Right lung (tissue), 5 donors: ENCODE results near the gene MAPKAP1. TPM values are rescaled to one million over a fixed set of nuclear protein-coding genes. Genes with fewer than 3 reads are reported as not detected.
"Not testable (repeated sequence)": the region's sequence is repeated elsewhere in the genome, so short reads cannot be mapped to it uniquely, and the experiment has no call there.

Experiments used
- DNase-seq, 2 donors: peaks; one replicate each; pipeline ENCODE4 v3.0.0-alpha.2; 2013
- polyA plus RNA-seq, 5 donors: library from polyadenylated mRNA; unstranded; fragments of 120-200 nt; gene quantifications; one replicate each; pipeline versions ENCODE4 v1.2.1 to v1.2.3, GENCODE V29; 2013; ENCODE audit warnings: inconsistent platforms in 1 of 5, low replicate concordance in 1 of 5; ENCODE audit not compliant: insufficient read length in 5 of 5, insufficient read depth in 1 of 5

Gene MAPKAP1
- polyA plus RNA-seq, 5 donors: 55.7 to 66.6 (median 60.1) TPM

DNA sequence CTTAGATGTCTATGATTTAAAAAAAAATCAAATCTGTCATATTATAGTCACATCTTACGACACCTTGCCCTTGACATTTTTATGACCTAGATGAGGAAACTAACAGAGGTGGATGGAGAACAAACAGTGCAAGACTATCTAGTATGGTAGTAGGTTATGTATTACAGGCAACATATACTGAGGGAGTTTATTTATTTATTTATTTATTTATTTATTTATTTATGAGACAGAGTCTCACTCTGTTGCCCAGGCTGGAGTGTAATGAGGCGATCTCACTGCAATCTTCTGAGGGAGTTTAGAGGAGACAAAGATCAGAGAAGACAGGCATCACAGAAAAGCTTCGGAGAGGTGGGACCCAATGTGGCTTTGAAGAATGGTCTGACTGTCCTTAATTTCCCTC is 35.6 kb upstream of the MAPKAP1 start:
- DNase-seq: no peak

GRCh38 chr9:125739436-125739835 is 32.4 kb upstream of the MAPKAP1 start:
- no peak for DNase-seq

GRCh38 chr9:125732562-125732961 is 25.6 kb upstream of the MAPKAP1 start:
- DNase-seq: no peak

- DNase-seq: no peak
Measured at GRCh38 chr9:125730168-125730567, 23.2 kb upstream of the MAPKAP1 start.

GRCh38 chr9:125726456-125727132 is 19.6 kb upstream of the MAPKAP1 start:
- DNase-seq: no peak

GRCh38 chr9:125707472-125707804 is 430 bp upstream of the MAPKAP1 start:
- DNase-seq: no peak

- no peak for DNase-seq
Measured at GRCh38 chr9:125705893-125706292, 1.1 kb downstream of the MAPKAP1 start.

GRCh38 chr9:125703662-125704061 is 3.3 kb downstream of the MAPKAP1 start:
- DNase-seq: no peak

- DNase-seq: no peak
Measured at GRCh38 chr9:125701351-125701750, 5.7 kb downstream of the MAPKAP1 start.

DNA sequence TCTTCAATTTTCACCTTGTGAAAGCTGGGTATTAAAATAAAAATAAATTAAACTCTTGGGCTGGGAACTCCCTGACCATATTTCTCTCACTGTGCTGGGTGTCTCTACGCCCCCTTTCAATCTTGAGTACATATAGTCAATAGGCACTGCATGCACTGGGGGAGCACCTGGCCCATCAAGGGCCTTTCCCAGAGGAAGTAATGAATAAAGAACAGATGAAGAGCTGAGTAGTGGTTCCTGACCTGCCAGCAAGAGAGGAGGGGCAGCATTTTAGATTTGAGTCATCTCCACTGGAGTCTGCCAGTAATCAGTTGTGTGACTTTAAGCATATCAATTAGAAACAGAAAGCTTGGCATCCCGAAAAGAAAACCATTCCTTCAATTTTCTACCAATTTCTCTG is 6.2 kb downstream of the MAPKAP1 start:
- DNase-seq: no peak

GRCh38 chr9:125699870-125700269 is 7.1 kb downstream of the MAPKAP1 start:
- DNase-seq: no peak

- no peak for DNase-seq
Measured at GRCh38 chr9:125696106-125696647, 10.8 kb downstream of the MAPKAP1 start.

DNA sequence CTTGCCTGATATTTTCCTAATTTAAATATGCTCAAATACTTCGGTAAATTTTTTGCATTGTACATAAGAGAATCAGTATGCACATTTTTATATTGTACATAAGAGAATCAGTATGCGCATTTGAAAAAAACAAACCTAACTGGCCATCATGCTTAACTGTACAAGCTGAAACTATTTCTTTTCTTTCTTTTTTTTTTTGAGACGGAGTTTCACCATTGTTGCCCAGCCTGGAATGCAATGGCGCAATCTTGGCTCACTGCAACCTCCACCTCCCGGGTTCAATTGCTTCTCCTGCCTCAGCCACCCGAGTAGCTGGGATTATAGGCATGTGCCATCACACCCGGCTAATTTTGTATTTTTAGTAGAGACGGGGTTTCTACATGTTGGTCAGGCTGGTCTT is 11.5 kb downstream of the MAPKAP1 start:
- DNase-seq: not testable (repeated sequence)

DNA sequence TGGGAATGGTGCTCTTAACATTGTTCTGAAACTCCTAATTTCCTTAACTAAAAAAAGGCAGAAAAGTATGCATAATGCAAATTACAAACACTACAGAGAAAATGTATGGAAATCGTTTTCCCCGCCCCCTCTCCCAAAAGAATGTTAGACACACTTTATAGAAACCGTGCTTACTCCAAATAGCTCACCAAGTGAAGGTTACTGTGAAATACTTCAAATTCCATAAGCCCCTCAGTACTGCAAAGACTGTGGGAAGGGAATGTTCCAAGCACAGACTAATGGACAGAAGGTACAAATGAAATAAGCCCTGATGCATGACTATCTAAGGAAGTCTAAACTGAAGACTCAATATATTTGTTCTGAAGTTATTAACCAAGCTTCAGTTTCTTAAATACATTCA is 12.5 kb downstream of the MAPKAP1 start:
- no peak for DNase-seq

- DNase-seq: not testable (repeated sequence)
Measured at GRCh38 chr9:125693492-125693891, 13.5 kb downstream of the MAPKAP1 start.

DNA sequence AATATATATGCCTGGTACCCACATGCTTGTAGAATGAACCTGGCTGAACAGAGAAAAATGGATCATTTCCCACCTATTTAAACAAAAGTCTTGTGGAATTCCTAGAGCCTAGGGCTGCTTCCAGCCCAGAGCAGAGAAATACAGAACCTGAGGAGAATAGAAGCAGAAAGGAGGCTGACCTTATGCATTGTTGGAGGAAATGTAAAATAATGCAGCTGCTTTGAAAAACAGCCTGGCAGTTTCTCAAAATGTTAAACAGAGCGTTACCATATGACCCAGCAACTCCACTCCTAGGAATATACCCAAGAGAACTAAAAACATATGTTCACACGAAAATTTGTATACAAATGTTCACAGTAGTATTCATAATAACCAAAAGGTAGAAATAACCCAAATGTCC is 15.1 kb downstream of the MAPKAP1 start:
- DNase-seq: no peak

GRCh38 chr9:125690679-125691078 is 16.3 kb downstream of the MAPKAP1 start:
- no peak for DNase-seq

DNA sequence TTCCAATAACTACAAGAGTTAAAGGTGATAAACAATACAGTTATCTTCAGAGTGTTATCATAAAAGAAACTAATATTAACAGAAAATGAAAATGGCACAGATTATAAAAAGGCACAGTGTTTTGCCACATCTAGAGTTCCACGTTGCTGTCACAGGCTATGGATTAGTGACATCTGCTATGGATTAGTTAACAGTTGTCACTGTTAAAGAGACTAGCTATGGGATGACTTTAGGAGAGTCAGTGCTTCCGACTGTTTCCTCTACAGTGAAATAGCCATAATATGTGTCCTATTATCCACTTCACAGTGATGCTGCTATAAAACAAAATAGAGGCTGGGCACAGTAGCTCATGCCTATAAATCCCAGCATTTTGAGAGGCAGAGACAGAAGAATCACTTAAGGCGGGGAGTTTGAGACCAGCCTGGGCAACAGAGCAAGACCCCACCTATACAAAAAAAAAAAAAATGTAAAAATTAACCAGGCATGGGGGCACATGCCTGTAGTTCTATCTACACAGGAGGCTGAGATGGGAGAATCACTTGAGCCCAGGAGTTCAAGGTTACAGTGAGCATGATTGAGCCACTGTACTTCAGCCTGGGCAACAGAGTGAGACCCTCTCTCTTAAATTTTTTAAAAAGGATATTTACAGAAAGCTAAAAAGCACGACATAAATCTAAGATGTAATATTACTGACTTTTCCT is 19.7 kb downstream of the MAPKAP1 start:
- no peak for DNase-seq

- DNase-seq: no peak
Measured at GRCh38 chr9:125685167-125685566, 21.8 kb downstream of the MAPKAP1 start.

- no peak for DNase-seq
Measured at GRCh38 chr9:125683486-125683885, 23.5 kb downstream of the MAPKAP1 start.

GRCh38 chr9:125682340-125682739 is 24.7 kb downstream of the MAPKAP1 start:
- DNase-seq: no peak

DNA sequence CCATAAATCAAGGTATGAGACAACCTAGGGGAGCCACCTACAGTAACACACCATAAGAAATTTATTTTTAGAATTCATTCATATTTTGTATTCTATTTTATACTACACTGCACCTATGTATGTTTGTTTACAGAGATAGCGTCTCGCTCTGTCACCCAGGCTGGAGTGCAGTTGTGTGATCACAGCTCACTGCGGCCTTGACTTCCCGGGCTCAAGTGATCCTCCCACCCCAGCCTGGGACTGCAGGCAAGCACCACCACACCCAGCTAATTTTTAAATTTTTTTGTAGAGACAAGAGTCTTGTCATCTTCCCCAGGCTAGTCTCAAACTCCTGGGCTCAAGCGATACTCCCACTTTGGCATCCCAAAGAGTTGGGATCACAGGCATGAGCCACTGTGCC is 25.4 kb downstream of the MAPKAP1 start:
- no peak for DNase-seq

DNA sequence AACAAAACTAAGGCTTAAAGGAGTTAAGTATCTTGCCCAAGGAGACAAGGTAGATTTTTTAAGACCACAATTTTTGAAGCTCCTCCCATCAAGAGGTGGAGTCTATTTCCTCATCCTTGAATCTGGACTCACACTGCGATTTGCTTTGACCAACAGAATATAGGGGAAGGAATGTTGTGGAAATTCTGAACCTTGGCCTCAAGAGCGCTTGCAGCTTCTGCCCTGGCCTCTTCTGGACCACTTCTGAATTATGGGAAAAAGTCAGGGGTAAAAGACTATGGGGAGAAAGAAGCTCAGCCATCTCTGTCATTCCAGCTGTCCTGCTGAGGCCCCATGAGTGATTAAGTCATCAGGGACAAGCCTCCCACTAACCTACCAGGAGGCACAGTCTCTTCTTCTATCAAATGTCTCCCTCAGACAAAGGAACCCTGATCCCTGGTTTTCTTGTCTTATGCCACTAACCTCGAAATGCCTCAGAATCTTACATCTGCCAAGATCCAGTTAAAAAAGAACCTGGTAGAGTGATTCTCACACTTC is 25.9 kb downstream of the MAPKAP1 start:
- no peak for DNase-seq
